ENCODE results near the gene NLGN1.

GRCh38 chr3:173735841-173736240 is 338.3 kb downstream of the NLGN1 start:
- TF ChIP-seq POLR2AphosphoS5 (IDR thresholded peaks at IDR 0.05) (no peak), CTCF (IDR thresholded peaks at IDR 0.05; ENCODE audit: poor library complexity, severe bottlenecking) (no peak), TAF1 (IDR thresholded peaks at IDR 0.05; ENCODE audit: low read depth) (no peak), EP300 (conservative IDR thresholded peaks at IDR 0.05; ENCODE audit: poor library complexity, severe bottlenecking) (no peak), MXI1 (conservative IDR thresholded peaks at IDR 0.05; ENCODE audit: poor library complexity, severe bottlenecking) (no peak), RAD21 (conservative IDR thresholded peaks at IDR 0.05) (no peak)
- TF ChIP-seq, protein P1, sequence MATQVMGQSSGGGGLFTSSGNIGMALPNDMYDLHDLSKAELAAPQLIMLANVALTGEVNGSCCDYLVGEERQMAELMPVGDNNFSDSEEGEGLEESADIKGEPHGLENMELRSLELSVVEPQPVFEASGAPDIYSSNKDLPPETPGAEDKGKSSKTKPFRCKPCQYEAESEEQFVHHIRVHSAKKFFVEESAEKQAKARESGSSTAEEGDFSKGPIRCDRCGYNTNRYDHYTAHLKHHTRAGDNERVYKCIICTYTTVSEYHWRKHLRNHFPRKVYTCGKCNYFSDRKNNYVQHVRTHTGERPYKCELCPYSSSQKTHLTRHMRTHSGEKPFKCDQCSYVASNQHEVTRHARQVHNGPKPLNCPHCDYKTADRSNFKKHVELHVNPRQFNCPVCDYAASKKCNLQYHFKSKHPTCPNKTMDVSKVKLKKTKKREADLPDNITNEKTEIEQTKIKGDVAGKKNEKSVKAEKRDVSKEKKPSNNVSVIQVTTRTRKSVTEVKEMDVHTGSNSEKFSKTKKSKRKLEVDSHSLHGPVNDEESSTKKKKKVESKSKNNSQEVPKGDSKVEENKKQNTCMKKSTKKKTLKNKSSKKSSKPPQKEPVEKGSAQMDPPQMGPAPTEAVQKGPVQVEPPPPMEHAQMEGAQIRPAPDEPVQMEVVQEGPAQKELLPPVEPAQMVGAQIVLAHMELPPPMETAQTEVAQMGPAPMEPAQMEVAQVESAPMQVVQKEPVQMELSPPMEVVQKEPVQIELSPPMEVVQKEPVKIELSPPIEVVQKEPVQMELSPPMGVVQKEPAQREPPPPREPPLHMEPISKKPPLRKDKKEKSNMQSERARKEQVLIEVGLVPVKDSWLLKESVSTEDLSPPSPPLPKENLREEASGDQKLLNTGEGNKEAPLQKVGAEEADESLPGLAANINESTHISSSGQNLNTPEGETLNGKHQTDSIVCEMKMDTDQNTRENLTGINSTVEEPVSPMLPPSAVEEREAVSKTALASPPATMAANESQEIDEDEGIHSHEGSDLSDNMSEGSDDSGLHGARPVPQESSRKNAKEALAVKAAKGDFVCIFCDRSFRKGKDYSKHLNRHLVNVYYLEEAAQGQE (IDR thresholded peaks at IDR 0.05; ENCODE audit: borderline replicate concordance) = no peak

All from neural cell (in vitro differentiated cells).